K562 (cell line): ENCODE measurements around the gene TRAPPC13. TPM values are rescaled to one million over a fixed set of nuclear protein-coding genes. Genes with fewer than 3 reads are reported as not detected.

Source experiments
- ATAC-seq: fragments of 200-7000 bp; cut with Tn5 transposase; 3 replicates; pipeline ENCODE4 v1.9.1; 2020; ENCODE audit warnings: moderate library complexity
- BruUV-seq: library from RNA; stranded (reverse); fragments of 400-500 nt; replicated peaks from 2 replicates; lab custom pipeline; 2021; lab: Mats Ljungman, UMichigan
- CTCF ChIA-PET: fragments of 300-600 bp; formaldehyde crosslinking; extraction: SDS; loops from one replicate; lab custom pipeline; 2021; ENCODE audit warnings: low intra/inter-chr PET ratio; lab: Yijun Ruan, JAX
- POLR2A ChIA-PET: fragments of 300-600, 350-650 bp; sonication (Branson Sonifier 250); formaldehyde crosslinking; extraction: SDS; loops from one replicate; lab custom pipeline; 2021; ENCODE audit warnings: antibody characterized with exemption, inconsistent platforms; lab: Yijun Ruan, JAX
- DNase-seq, 4 experiments: peaks; one replicate each; pipeline versions ENCODE4 v3.0.0 to v3.0.0-alpha.2; 2011 to 2018; ENCODE audit warnings: low spot score in 3 of 4, mixed read lengths in 3 of 4; ENCODE audit errors: extremely low read depth in 1 of 4
- FAIRE-seq: peaks from 2 replicates; lab custom pipeline; 2011; peaks lifted over from hg19 to GRCh38; lab: Jason Lieb, UNC
- H2AFZ ChIP-seq: 2 replicates; pipeline ENCODE4 v1.6.0; 2011; ENCODE audit warnings: low read depth, low read length, control low read depth, inconsistent platforms
- H3K27ac ChIP-seq: fragments of 200-600 bp; 3 replicates; pipeline ENCODE4 v1.8.0; 2011; ENCODE audit warnings: low read depth, mild to moderate bottlenecking, control low read depth, inconsistent platforms, low read length, moderate library complexity, mixed read lengths; ENCODE audit errors: extremely low read depth
- H3K27me3 ChIP-seq, 2 experiments: fragments of 300-600 bp in 1 of 2; 2 replicates in 1 of 2; 3 replicates in 1 of 2; pipeline versions ENCODE4 v1.6.0 to v1.8.0; 2011; ENCODE audit warnings: inconsistent platforms in 2 of 2, low read length in 2 of 2, mild to moderate bottlenecking in 1 of 2, mixed read lengths in 1 of 2, moderate library complexity in 1 of 2; ENCODE audit not compliant: control insufficient read depth in 2 of 2, insufficient read depth in 2 of 2
- H3K36me3 ChIP-seq: fragments of 300-600 bp; 3 replicates; pipeline ENCODE4 v1.8.0; 2011; ENCODE audit warnings: mild to moderate bottlenecking, low read length, inconsistent platforms; ENCODE audit not compliant: control insufficient read depth, insufficient read depth
- H3K4me1 ChIP-seq, 2 experiments: fragments of 200-600 bp in 1 of 2; replicated peaks in 1 of 2; 2 replicates in 1 of 2; 3 replicates in 1 of 2; pipeline versions ENCODE4 v1.5.1 to v1.8.0; 2011; ENCODE audit warnings: inconsistent platforms in 2 of 2, low read length in 2 of 2, mild to moderate bottlenecking in 1 of 2, mixed read lengths in 1 of 2, moderate library complexity in 1 of 2; ENCODE audit not compliant: control insufficient read depth in 2 of 2, insufficient read depth in 2 of 2
- H3K4me2 ChIP-seq: 2 replicates; pipeline ENCODE4 v1.6.1; 2011; ENCODE audit warnings: low read length, control low read depth, inconsistent platforms, mixed read lengths; ENCODE audit not compliant: insufficient read depth
- H3K4me3 ChIP-seq: fragments of 200-600 bp; sonication (generic), shearing (Covaris generic); 2 replicates; pipeline ENCODE4 v1.5.1; 2016; ENCODE audit warnings: control low read depth, inconsistent platforms
- H3K79me2 ChIP-seq: fragments of 200-600 bp; 3 replicates; pipeline ENCODE4 v1.8.0; 2011; ENCODE audit warnings: low read length, inconsistent platforms; ENCODE audit not compliant: control insufficient read depth, insufficient read depth
- H3K9ac ChIP-seq, 2 experiments: 2 replicates each; pipeline versions ENCODE4 v1.6.0 to v1.6.1; 2011; ENCODE audit warnings: low read depth in 2 of 2, low read length in 2 of 2, control low read depth in 1 of 2, inconsistent platforms in 1 of 2, mild to moderate bottlenecking in 1 of 2, mixed read lengths in 1 of 2; ENCODE audit not compliant: insufficient read depth in 1 of 2
- H3K9me1 ChIP-seq: one replicate; pipeline ENCODE4 v1.6.0; 2011; ENCODE audit warnings: inconsistent platforms, mild to moderate bottlenecking, low read length, moderate library complexity; ENCODE audit not compliant: control insufficient read depth, insufficient read depth
- H3K9me3 ChIP-seq: replicated peaks from 2 replicates; pipeline ENCODE4 v1.5.1; 2011; ENCODE audit warnings: low read depth, low read length, inconsistent platforms; ENCODE audit not compliant: control insufficient read depth, insufficient read depth
- H4K20me1 ChIP-seq: replicated peaks from 2 replicates; pipeline ENCODE4 v1.6.1; 2011; ENCODE audit warnings: low read length, inconsistent platforms, mixed read lengths; ENCODE audit not compliant: control insufficient read depth, insufficient read depth
- ARID1B ChIP-seq: fragments of 450-650 bp; IDR thresholded peaks from 2 replicates; pipeline ENCODE4 v1.6.1; 2016; ENCODE audit warnings: antibody characterized with exemption, mild to moderate bottlenecking, inconsistent platforms
- CBFA2T3 ChIP-seq: fragments of 450-650 bp; IDR thresholded peaks from 2 replicates; pipeline ENCODE4 v1.6.1; 2017
- CSDE1 ChIP-seq, 2 experiments: fragments of 450-650 bp; IDR thresholded peaks; 2 replicates each; pipeline ENCODE4 v1.6.1; 2016; ENCODE audit warnings: mild to moderate bottlenecking in 1 of 2
- FUS ChIP-seq: fragments of 200-400 bp; formaldehyde crosslinking; optimal IDR thresholded peaks from 2 replicates; pipeline ENCODE3; 2017; ENCODE audit warnings: low read depth, low read length
- PBX2 ChIP-seq, 2 experiments: IDR thresholded peaks in 1 of 2; conservative IDR thresholded peaks in 1 of 2; 2 replicates each; pipeline ENCODE4 v1.6.1; 2016; ENCODE audit warnings: low read depth in 2 of 2, mild to moderate bottlenecking in 1 of 2, missing compliant biosample characterization in 1 of 2, missing genetic modification characterization in 1 of 2, moderate library complexity in 1 of 2
- PHF21A ChIP-seq: fragments of 450-650 bp; IDR thresholded peaks from 2 replicates; pipeline ENCODE4 v1.6.1; 2017; ENCODE audit warnings: low read depth, borderline replicate concordance
- RBM15 ChIP-seq: fragments of 200-400 bp; formaldehyde crosslinking; IDR thresholded peaks from 2 replicates; pipeline ENCODE4 v1.6.1; 2018; ENCODE audit warnings: mild to moderate bottlenecking, low read length, moderate library complexity; ENCODE audit not compliant: insufficient read depth
- RFX7 ChIP-seq: fragments of 250-450 bp; sonication (Bioruptor Pico); IDR thresholded peaks from 2 replicates; pipeline ENCODE4 v1.5.1; 2021; ENCODE audit warnings: mild to moderate bottlenecking
- SETDB1 ChIP-seq: IDR thresholded peaks from one replicate; pipeline ENCODE4 v1.6.1; 2012; ENCODE audit warnings: low read length, control low read depth, inconsistent platforms
- TAL1 ChIP-seq: fragments of 450-650 bp; IDR thresholded peaks from 2 replicates; pipeline ENCODE4 v1.6.1; 2016; ENCODE audit warnings: mild to moderate bottlenecking
- THRB ChIP-seq: fragments of 450-650 bp; formaldehyde crosslinking; conservative IDR thresholded peaks from 2 replicates; pipeline ENCODE4 v1.4.0; 2022; ENCODE audit warnings: mild to moderate bottlenecking, missing genetic modification characterization
- ZFP1 ChIP-seq: fragments of 450-650 bp; formaldehyde crosslinking; IDR thresholded peaks from 2 replicates; pipeline ENCODE4 v1.4.0; 2020; ENCODE audit warnings: mild to moderate bottlenecking, mixed read lengths
- WGBS: fragments of 100-300 bp; shearing (Covaris generic); methylation state at CpG from one replicate; pipeline ENCODE4 v1.1.6; 2016; ENCODE audit warnings: low coverage, mixed read lengths; ENCODE audit not compliant: insufficient coverage; ENCODE audit errors: missing lambda C conversion rate; 5-methylcytosine and 5-hydroxymethylcytosine counted together
- in situ Hi-C: fragments of 300-500 bp; cut with MboI; formaldehyde crosslinking; loops from 4 replicates; pipeline ENCODE4 v1.15.0; 2018; ENCODE audit warnings: inconsistent platforms, mixed read lengths
- intact Hi-C: fragments of 100-400 bp; cut with micrococcal nuclease; formaldehyde crosslinking; loops from 2 replicates; pipeline ENCODE4 v1.14.2; 2022
- polyA plus RNA-seq, 8 experiments: library from polyadenylated mRNA; depleted of rRNA in 4 of 8; stranded (reverse) in 5 of 8; unstranded in 3 of 8; fragments of >200 nt; fragmentation: Nextera tagmentation in 2 of 8; fragmentation: Illumina TruSeq in 1 of 8; extraction: Ambion mirVana in 2 of 8; extraction: Trizol in 1 of 8; gene quantifications; 2 replicates each; pipeline versions ENCODE4 v1.2.1 to v1.2.3, GENCODE V29; 2011 to 2014; ENCODE audit warnings: inconsistent platforms in 1 of 8, missing spikeins in 1 of 8
- total RNA-seq, 7 experiments: library from RNA; depleted of rRNA in 6 of 7; stranded (reverse); fragments of >200 nt in 6 of 7; fragmentation: Illumina TruSeq in 2 of 7; extraction: Trizol in 2 of 7; gene quantifications; 2 replicates each; pipeline versions ENCODE4 v1.2.1 to v1.2.3, GENCODE V29; 2011 to 2021; ENCODE audit warnings: low replicate concordance in 1 of 7

The TRAPPC13 gene
- total and polyA plus RNA-seq, 9 of the 15 experiments (the other 6 are each of a cell fraction or from before 2014, with no cell fraction given): 16.2 to 43.8 (median 24.0) TPM

GRCh38 chr5:65704621-65705239, 79.9 kb downstream of the TRAPPC13 start:
- POLR2A ChIA-PET: interaction anchor here (0.6 kb wide), 1 partner anchor 11 kb away, joined by 3 read pairs; no protein-coding TSS in a partner anchor
- no peak overlapping the region for H3K4me2 ChIP-seq
- H3K9ac ChIP-seq: no peak overlapping the region
- H4K20me1 ChIP-seq: no peaks in the 10 kb centered on the region
- no TSS peak for BruUV-seq
- no peaks in the 10 kb centered on the region for H3K79me2 ChIP-seq
- 38% methylated on average over 2 of the region's 2 CpGs for WGBS
- no peak overlapping the region for H3K27ac ChIP-seq
- DNase-seq (no peak), ATAC-seq (no peak), FAIRE-seq (peak; percentile 46)
- peaks cover 9% of the 10 kb centered on the region; the same call in 2 of the 3 replicates for H3K36me3 ChIP-seq
- in situ Hi-C loops (no loop called here), intact Hi-C loops (no loop called here)
- H3K9me1 ChIP-seq: no peaks in the 10 kb centered on the region
- no peak overlapping the region for H3K4me3 ChIP-seq
- no peaks in the 10 kb centered on the region for H3K9me3 ChIP-seq
- no peaks in the 10 kb centered on the region for H3K27me3 ChIP-seq
- peak; percentile 62 for TF ChIP-seq CBFA2T3
- TF ChIP-seq TAL1: peak; percentile 31; the same call in 1 of the 2 replicates
- TF ChIP-seq RFX7: no peak
- 0 out of 2 replicates have a peak, but pooled peaks have one; percentile 9 for TF ChIP-seq ARID1B
- CTCF ChIA-PET: no interaction called here
- H3K4me1 ChIP-seq: peaks cover 0 to 4% of the 10 kb centered on the region in 2 experiments; a peak in 1 of 5 replicates
- H2AFZ ChIP-seq: no peak overlapping the region

GRCh38 chr5:65707663-65708062, 82.8 kb downstream of the TRAPPC13 start:
- intact Hi-C loops: no loop called here
- no peak for TF ChIP-seq THRB (CRISPR knock-in tag)
- TF ChIP-seq ZFP1: no peak
- TF ChIP-seq CSDE1 (IDR thresholded peaks at IDR 0.05): no peak
- no peak for TF ChIP-seq SETDB1
- no peak for TF ChIP-seq RBM15
- TF ChIP-seq FUS: no peak
- TF ChIP-seq PHF21A: no peak
- TF ChIP-seq PBX2 (CRISPR knock-in tag; IDR thresholded peaks at IDR 0.05; ENCODE audit: low read depth): no peak
- peak; percentile 83 for TF ChIP-seq PBX2 (tag; conservative IDR thresholded peaks at IDR 0.05; ENCODE audit: low read depth)

More at GRCh38 chr5:65707663-65708062, 82.8 kb downstream of the TRAPPC13 start:
- ChIA-PET POLR2A (interaction anchor here (0.6 to 2.1 kb wide), 4 partner anchors 11 to 31 kb away, joined by 3 to 14 read pairs (median 4); partner anchors contain the start of genes NLN and SGTB), CTCF (no interaction called here)
- no TSS peak for BruUV-seq
- no peaks in the 10 kb centered on the region for H3K27me3 ChIP-seq
- FAIRE-seq (no peak), DNase-seq (peak in 1 of 4 experiments; percentile 19), ATAC-seq (peak; percentile 66; the same call in 2 of the 3 replicates)
- H3K4me1 ChIP-seq: peaks cover 0 to 4% of the 10 kb centered on the region in 2 experiments; a peak in 1 of 5 replicates
- H3K9me1 ChIP-seq: no peaks in the 10 kb centered on the region
- no peaks in the 10 kb centered on the region for H3K79me2 ChIP-seq
- no peak overlapping the region for H3K4me2 ChIP-seq
- no peaks in the 10 kb centered on the region for H3K9me3 ChIP-seq
- peaks cover 18% of the 10 kb centered on the region; the same call in 2 of the 3 replicates for H3K36me3 ChIP-seq
- in situ Hi-C loops: no loop called here
- WGBS: 64% methylated on average over 4 of the region's 4 CpGs
- no peak overlapping the region for H3K9ac ChIP-seq
- no peak overlapping the region for H3K4me3 ChIP-seq
- H2AFZ ChIP-seq: no peak overlapping the region
- no peaks in the 10 kb centered on the region for H4K20me1 ChIP-seq
- no peak overlapping the region for H3K27ac ChIP-seq
